ENCODE measurements around the gene IRF2. TPM values are rescaled to one million over a fixed set of nuclear protein-coding genes. Genes with fewer than 3 reads are reported as not detected.
A peak's percentile ranks its signal among the peaks of the same experiment; 100 is the strongest.
"Not testable (repeated sequence)": the region's sequence is repeated elsewhere in the genome, so short reads cannot be mapped to it uniquely, and the experiment has no call there.

The IRF2 gene
- total and polyA plus RNA-seq, 12 donors: 19.0 to 93.1 (median 52.3) TPM

DNA sequence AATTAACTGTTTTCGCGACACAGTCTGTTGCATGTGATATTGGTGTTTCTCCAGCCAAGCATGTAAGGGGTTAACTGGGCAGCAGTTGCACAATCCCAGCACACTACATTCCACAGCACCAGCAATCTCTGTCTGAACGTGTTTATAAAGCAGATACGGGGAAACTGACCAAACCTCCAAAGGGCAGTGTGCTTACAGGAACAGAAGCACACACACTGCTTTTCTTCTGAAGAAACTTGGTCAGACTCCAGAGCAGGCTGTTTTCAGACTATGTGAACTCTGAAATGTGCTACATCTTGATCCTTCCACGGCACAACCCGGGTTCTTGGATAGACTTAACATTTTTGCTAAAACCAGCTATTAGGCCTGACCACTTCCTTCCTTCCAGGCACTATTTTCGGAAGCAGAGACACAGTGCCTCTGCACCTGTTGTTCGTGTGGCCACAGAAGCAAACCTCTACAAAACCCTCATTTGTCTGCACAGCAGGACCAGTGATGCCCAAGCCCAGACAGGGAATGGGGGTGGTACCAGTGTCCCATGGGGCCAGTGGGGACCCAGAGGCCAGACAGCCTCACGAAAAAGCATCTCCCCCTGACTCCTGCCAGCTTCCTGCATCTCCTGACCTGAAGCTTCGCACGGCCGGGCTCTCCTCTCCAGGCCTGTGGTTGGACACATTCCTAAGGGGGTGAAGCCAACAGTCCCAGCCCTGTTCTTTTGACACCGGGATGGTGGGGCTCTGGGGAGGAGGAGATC, 90.1 kb downstream of the IRF2 start:
- Histone ChIP-seq H3K4me3 (peak overlapping the region in 1 of 4 donors; percentile 30), H3K27me3 (no peaks in the 10 kb centered on the region), H3K27ac (peak overlapping the region; percentile 32 to 91 (median 85)), H3K9me3 (replicated peaks in 1 of 3) (no peaks in the 10 kb centered on the region), H3K4me1 (replicated peaks in 1 of 2) (peaks cover 21 to 50% of the 10 kb centered on the region in 2 donors), H3K36me3 (replicated peaks in 1 of 2) (peaks cover 0 to 29% of the 10 kb centered on the region in 2 donors)
- peak in 6 of 7 donors; percentile 57 to 82 (median 72) for DNase-seq
- TF ChIP-seq, protein P1, sequence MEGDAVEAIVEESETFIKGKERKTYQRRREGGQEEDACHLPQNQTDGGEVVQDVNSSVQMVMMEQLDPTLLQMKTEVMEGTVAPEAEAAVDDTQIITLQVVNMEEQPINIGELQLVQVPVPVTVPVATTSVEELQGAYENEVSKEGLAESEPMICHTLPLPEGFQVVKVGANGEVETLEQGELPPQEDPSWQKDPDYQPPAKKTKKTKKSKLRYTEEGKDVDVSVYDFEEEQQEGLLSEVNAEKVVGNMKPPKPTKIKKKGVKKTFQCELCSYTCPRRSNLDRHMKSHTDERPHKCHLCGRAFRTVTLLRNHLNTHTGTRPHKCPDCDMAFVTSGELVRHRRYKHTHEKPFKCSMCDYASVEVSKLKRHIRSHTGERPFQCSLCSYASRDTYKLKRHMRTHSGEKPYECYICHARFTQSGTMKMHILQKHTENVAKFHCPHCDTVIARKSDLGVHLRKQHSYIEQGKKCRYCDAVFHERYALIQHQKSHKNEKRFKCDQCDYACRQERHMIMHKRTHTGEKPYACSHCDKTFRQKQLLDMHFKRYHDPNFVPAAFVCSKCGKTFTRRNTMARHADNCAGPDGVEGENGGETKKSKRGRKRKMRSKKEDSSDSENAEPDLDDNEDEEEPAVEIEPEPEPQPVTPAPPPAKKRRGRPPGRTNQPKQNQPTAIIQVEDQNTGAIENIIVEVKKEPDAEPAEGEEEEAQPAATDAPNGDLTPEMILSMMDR (IDR thresholded peaks at IDR 0.05): no peak
- TF ChIP-seq POLR2A (IDR thresholded peaks at IDR 0.05): peak in 1 of 2 donors; percentile 78
- intact Hi-C loops (cut with DNase I): loop anchor here in 1 of 2 donors (10.0 kb wide), 1 partner anchor 99 kb away; no protein-coding TSS in a partner anchor
- WGBS, 4 donors: 14 to 26% (median 21%) methylated on average over 12 to 13 of the region's 13 CpGs

DNA sequence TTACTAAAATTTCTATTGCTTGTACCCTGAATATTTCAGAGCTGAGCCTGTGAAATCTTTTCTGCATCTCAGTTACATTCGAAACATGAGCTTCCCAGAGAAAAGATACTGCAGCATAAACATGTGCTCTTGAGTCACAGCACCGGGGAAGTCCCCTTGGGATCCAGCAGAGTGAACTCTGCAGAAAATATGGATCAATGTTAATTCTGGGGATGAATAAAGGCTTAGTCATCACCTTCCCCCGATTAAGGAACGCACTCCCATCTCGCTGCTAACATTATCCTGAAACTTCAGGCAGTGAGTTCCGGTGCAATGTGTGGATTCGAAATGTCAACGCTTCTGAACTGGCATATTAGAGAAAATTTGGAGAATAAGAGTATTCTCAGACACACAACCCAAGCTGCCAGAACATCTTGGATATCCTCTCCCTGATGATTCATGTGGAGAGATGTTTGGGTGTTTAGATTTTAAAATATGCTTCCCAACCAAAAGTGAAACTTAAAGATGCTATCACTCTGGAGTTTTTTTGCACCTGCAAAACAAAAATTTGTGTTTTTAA, 90.8 kb downstream of the IRF2 start:
- peak overlapping the region in 1 of 4 donors; percentile 30 for H3K4me3 ChIP-seq
- intact Hi-C loops (cut with DNase I): loop anchor here in 1 of 2 donors (10.0 kb wide), 1 partner anchor 99 kb away; no protein-coding TSS in a partner anchor
- DNase-seq: peak; percentile 60 to 83 (median 80)
- H3K4me1 ChIP-seq (replicated peaks in 1 of 2): peaks cover 21 to 50% of the 10 kb centered on the region in 2 donors
- H3K27me3 ChIP-seq: no peaks in the 10 kb centered on the region
- peaks cover 0 to 23% of the 10 kb centered on the region in 2 donors for H3K36me3 ChIP-seq (replicated peaks in 1 of 2)
- TF ChIP-seq, protein P1 (IDR thresholded peaks at IDR 0.05): peak in 1 of 6 experiments; percentile 14
- peak in 1 of 2 donors; percentile 20 for TF ChIP-seq POLR2A (IDR thresholded peaks at IDR 0.05)
- 6 to 18% (median 12%) methylated on average over 8 of the region's 8 CpGs for WGBS, 4 donors
- H3K9me3 ChIP-seq (replicated peaks in 1 of 3): no peaks in the 10 kb centered on the region
- peak overlapping the region; percentile 32 to 91 (median 85) for H3K27ac ChIP-seq

DNA sequence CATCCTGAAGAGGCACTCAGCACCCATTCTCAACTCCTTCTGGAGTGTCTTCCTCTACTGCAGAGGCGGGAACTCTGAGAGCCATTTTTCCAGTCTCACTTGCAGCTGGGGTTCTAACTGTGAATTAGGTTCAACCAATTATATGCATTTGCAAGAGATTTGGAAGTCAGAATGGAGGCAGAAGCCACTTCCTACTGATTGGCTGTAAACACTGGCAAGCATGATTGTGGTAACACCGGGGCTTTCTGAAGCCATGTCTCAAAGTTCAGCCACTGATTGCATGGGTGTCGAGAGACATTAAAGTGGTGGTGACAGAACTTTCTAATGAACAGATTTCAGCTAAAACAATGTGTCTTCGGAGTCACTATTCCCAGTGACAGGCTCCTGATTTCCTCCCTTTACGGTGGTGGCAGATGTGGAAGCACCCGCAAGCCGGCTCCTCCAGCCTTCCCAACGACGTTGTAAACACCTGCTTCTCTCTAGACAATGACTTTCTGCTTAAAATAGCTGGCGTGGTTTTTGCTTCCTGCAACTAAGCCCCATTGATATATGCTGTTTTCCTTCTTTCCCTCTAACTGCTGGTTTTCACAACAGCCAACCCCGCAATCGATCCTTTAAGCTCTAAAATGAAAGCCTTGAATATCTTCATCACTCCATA, 92.0 kb downstream of the IRF2 start:
- 60 to 66% (median 61%) methylated on average over 12 of the region's 12 CpGs for WGBS, 4 donors
- DNase-seq: peak in 2 of 7 donors; percentile 18 to 45
- Histone ChIP-seq H3K9me3 (replicated peaks in 1 of 3) (no peaks in the 10 kb centered on the region), H3K36me3 (replicated peaks in 1 of 2) (peaks cover 0 to 10% of the 10 kb centered on the region in 2 donors), H3K4me1 (replicated peaks in 1 of 2) (peaks cover 21 to 50% of the 10 kb centered on the region in 2 donors), H3K4me3 (no peak overlapping the region), H3K27me3 (no peaks in the 10 kb centered on the region), H3K27ac (peak overlapping the region in 2 of 5 donors; percentile 85 to 91)
- intact Hi-C loops (cut with DNase I): loop anchor here in 1 of 2 donors (10.0 kb wide), 1 partner anchor 98 kb away; no protein-coding TSS in a partner anchor
- TF ChIP-seq, protein P1 (IDR thresholded peaks at IDR 0.05): no peak
- no peak for TF ChIP-seq POLR2A (IDR thresholded peaks at IDR 0.05)

DNA sequence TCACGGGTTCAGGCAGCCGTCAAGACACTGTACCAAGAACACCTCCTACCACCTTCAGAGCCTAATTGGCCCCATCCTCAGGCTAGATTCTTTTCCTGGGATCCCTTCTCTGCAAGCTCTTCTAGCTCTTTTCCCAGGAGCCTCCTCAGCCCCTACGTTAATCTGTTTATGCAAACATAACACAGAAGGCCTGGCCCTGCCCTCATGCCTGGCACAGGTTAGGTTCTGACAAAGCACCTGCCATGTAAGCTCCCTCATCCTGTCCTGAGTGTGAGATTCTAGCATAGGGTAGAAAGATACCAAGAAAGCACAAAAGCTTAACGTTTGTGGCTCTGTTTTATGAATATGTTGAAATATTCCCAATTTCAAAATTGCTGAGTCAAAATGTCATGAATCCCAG, 93.6 kb downstream of the IRF2 start:
- Histone ChIP-seq H3K4me3 (no peak overlapping the region), H3K36me3 (replicated peaks in 1 of 2) (no peaks in the 10 kb centered on the region), H3K9me3 (replicated peaks in 1 of 3) (no peaks in the 10 kb centered on the region), H3K4me1 (replicated peaks in 1 of 2) (peaks cover 21 to 39% of the 10 kb centered on the region in 2 donors), H3K27me3 (no peaks in the 10 kb centered on the region), H3K27ac (no peak overlapping the region)
- WGBS, 4 donors: 70 to 79% (median 74%) methylated on average over 4 of the region's 4 CpGs
- DNase-seq: peak in 1 of 7 donors; percentile 41
- intact Hi-C loops (cut with DNase I): loop anchor here in 1 of 2 donors (10.0 kb wide), 1 partner anchor 96 kb away; no protein-coding TSS in a partner anchor
- TF ChIP-seq, protein P1 (IDR thresholded peaks at IDR 0.05): no peak
- TF ChIP-seq POLR2A (IDR thresholded peaks at IDR 0.05): no peak

DNA sequence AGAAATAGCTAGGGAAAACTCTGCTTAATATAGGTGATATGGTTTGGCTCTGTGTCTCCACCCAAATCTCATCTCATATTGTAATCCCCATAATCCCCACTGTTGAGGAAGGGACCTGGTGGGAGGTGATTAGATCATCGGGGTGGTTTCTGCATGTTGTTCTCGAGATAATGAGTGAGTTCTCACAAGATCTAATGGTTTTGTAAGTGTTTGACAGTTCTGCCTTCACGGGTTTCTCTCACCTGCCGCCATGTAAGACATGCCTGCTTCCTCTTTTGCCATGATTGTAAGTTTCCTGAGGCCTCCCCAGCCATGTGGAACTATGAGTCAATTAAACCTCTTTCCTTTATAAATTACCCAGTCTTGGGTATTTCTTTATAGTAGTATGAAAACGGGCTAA, 94.1 kb downstream of the IRF2 start:
- not testable (repeated sequence) for H3K27me3 ChIP-seq; H3K36me3 ChIP-seq (replicated peaks in 1 of 2); H3K4me3 ChIP-seq; H3K9me3 ChIP-seq (replicated peaks in 1 of 3); H3K27ac ChIP-seq
- peak in 1 of 7 donors; percentile 31 for DNase-seq
- intact Hi-C loops (cut with DNase I): loop anchor here in 1 of 2 donors (10.0 kb wide), 1 partner anchor 95 kb away; no protein-coding TSS in a partner anchor
- 94 to 98% (median 98%) methylated on average over 4 to 5 of the region's 5 CpGs for WGBS, 4 donors
- H3K4me1 ChIP-seq (replicated peaks in 1 of 2): peaks cover 21 to 35% of the 10 kb centered on the region in 2 donors

Data from adrenal gland (tissue), 12 donors.